ENCODE data around the gene C1orf21.

DNA sequence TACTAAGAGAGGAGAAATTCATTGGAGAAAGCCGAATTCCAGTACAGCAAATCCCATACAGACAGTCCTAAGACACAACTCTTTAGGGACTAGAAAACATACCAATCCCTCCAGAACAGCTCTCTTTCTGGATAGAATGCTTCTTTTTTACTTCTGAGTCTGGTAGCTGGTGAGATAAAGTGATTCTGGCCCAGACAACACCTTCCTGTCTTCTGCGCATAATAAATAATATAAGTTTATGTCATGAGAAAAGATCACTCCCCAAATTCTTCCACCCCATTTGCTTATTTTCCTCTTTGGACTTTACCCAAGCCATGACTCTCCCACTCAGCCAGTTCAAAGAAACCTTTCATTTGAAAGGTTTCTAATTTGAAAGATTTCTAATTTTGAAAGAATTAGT is 269.4 kb downstream of the C1orf21 start:
- TF ChIP-seq GATA2 (IDR thresholded peaks at IDR 0.05; ENCODE audit: low read depth, low read length), result no peak
- TF ChIP-seq GATA3 (IDR thresholded peaks at IDR 0.05; ENCODE audit: low read depth, low read length), result no peak
